ENCODE measurements around the gene PLEKHM3.

Gene PLEKHM3

GRCh38 chr2:207892716-207893402 is 132.5 kb downstream of the PLEKHM3 start:
- DNase-seq (ENCODE audit: low read depth), result no peak

- no peak for DNase-seq (ENCODE audit: low read depth)
Observed at GRCh38 chr2:207891086-207891844, 134.1 kb downstream of the PLEKHM3 start.

- DNase-seq (ENCODE audit: low read depth), result no peak
Observed at GRCh38 chr2:207887500-207887899, 137.8 kb downstream of the PLEKHM3 start.

- no peak for DNase-seq (ENCODE audit: low read depth)
Observed at GRCh38 chr2:207885010-207885409, 140.3 kb downstream of the PLEKHM3 start.

GRCh38 chr2:207884127-207884526 is 141.2 kb downstream of the PLEKHM3 start:
- DNase-seq (ENCODE audit: low read depth), result no peak

GRCh38 chr2:207883002-207883780 is 142.1 kb downstream of the PLEKHM3 start:
- DNase-seq (ENCODE audit: low read depth), result no peak

- no peak for DNase-seq (ENCODE audit: low read depth)
Observed at GRCh38 chr2:207881902-207882301, 143.4 kb downstream of the PLEKHM3 start.

- DNase-seq (ENCODE audit: low read depth), result no peak
Observed at GRCh38 chr2:207879536-207879935, 145.8 kb downstream of the PLEKHM3 start.

- DNase-seq (ENCODE audit: low read depth), result no peak
Observed at GRCh38 chr2:207876842-207877535, 148.3 kb downstream of the PLEKHM3 start.

GRCh38 chr2:207875473-207876212 is 149.7 kb downstream of the PLEKHM3 start:
- no peak for DNase-seq (ENCODE audit: low read depth)

GRCh38 chr2:207873794-207874193 is 151.5 kb downstream of the PLEKHM3 start:
- no peak for DNase-seq (ENCODE audit: low read depth)

GRCh38 chr2:207871911-207872310 is 153.4 kb downstream of the PLEKHM3 start:
- no peak for DNase-seq (ENCODE audit: low read depth)

GRCh38 chr2:207871506-207871905 is 153.8 kb downstream of the PLEKHM3 start:
- no peak for DNase-seq (ENCODE audit: low read depth)

- no peak for DNase-seq (ENCODE audit: low read depth)
Observed at GRCh38 chr2:207870814-207871213, 154.5 kb downstream of the PLEKHM3 start.

- no peak for DNase-seq (ENCODE audit: low read depth)
Observed at GRCh38 chr2:207869784-207870778, 155.2 kb downstream of the PLEKHM3 start.

GRCh38 chr2:207868855-207869596 is 156.3 kb downstream of the PLEKHM3 start:
- no peak for DNase-seq (ENCODE audit: low read depth)

GRCh38 chr2:207867905-207868304 is 157.4 kb downstream of the PLEKHM3 start:
- DNase-seq (ENCODE audit: low read depth), result no peak

- no peak for DNase-seq (ENCODE audit: low read depth)
Observed at GRCh38 chr2:207867056-207867455, 158.3 kb downstream of the PLEKHM3 start.

GRCh38 chr2:207865210-207865609 is 160.1 kb downstream of the PLEKHM3 start:
- no peak for DNase-seq (ENCODE audit: low read depth)
